OCI-LY3 (cell line): ENCODE measurements around the gene AATK.

Experiments used
- H2AFZ ChIP-seq: fragments of 200-600, 300-600 bp; shearing (Covaris generic); 2 replicates; pipeline ENCODE4 v1.6.0; 2014; ENCODE audit warnings: antibody characterized with exemption, low read depth, low read length
- H3K27ac ChIP-seq: fragments of 200-600, 300-600 bp; sonication (generic); 2 replicates; pipeline ENCODE4 v1.5.1; 2014; ENCODE audit warnings: mild to moderate bottlenecking, low read length, moderate library complexity, mixed read lengths
- H3K27me3 ChIP-seq: fragments of 200-600, 300-600 bp; sonication (generic); 2 replicates; pipeline ENCODE4 v1.6.1; 2014; ENCODE audit warnings: low read depth, low read length, mixed read lengths
- H3K36me3 ChIP-seq: fragments of 200-600, 300-600 bp; sonication (generic); replicated peaks from 2 replicates; pipeline ENCODE3; 2014; ENCODE audit warnings: low read depth, low read length, mixed read lengths
- H3K4me1 ChIP-seq: fragments of 300-600, 200-600 bp; sonication (generic); 2 replicates; pipeline ENCODE4 v1.6.1; 2014; ENCODE audit warnings: low read length, mixed read lengths
- H3K4me2 ChIP-seq: fragments of 200-600, 300-600 bp; sonication (generic); 2 replicates; pipeline ENCODE4 v1.6.1; 2014; ENCODE audit warnings: low read length, mixed read lengths
- H3K4me3 ChIP-seq: fragments of 300-600, 200-600 bp; sonication (generic); 2 replicates; pipeline ENCODE4 v1.5.1; 2014; ENCODE audit warnings: antibody characterized with exemption, mild to moderate bottlenecking, low read length, moderate library complexity
- H3K79me2 ChIP-seq: fragments of 300-600, 200-600 bp; shearing (Covaris generic); 2 replicates; pipeline ENCODE4 v1.6.1; 2014; ENCODE audit warnings: mild to moderate bottlenecking, low read length, mixed read lengths
- H3K9ac ChIP-seq: fragments of 300-600, 200-600 bp; shearing (Covaris generic); 2 replicates; pipeline ENCODE4 v1.6.0; 2014; ENCODE audit warnings: mild to moderate bottlenecking, low read length, moderate library complexity
- H3K9me3 ChIP-seq: fragments of 200-600, 300-600 bp; shearing (Covaris generic); 2 replicates; pipeline ENCODE4 v1.6.1; 2014; ENCODE audit warnings: low read length, mixed read lengths; ENCODE audit not compliant: insufficient read depth
- H4K20me1 ChIP-seq: fragments of 200-600, 300-600 bp; sonication (generic); 2 replicates; pipeline ENCODE4 v1.6.1; 2016; ENCODE audit warnings: low read length, mixed read lengths; ENCODE audit not compliant: insufficient read depth
- CTCF ChIP-seq: fragments of 200-600, 300-600 bp; sonication (generic); IDR thresholded peaks from 2 replicates; pipeline ENCODE4 v1.5.1; 2014; ENCODE audit warnings: antibody characterized with exemption, low read length, low read depth
- EZH2phosphoT487 ChIP-seq: fragments of 200-600 bp; shearing (Covaris generic); IDR thresholded peaks from 2 replicates; pipeline ENCODE4 v1.6.1; 2018; ENCODE audit warnings: antibody characterized with exemption, mixed run types, low read depth

Gene AATK

GRCh38 chr17:81071761-81072741 is 94.0 kb downstream of the AATK start:
- no peaks in the 10 kb centered on the region for H4K20me1 ChIP-seq
- H3K9me3 ChIP-seq = no peaks in the 10 kb centered on the region
- H3K79me2 ChIP-seq = no peaks in the 10 kb centered on the region
- H3K4me2 ChIP-seq = no peak overlapping the region
- TF ChIP-seq EZH2phosphoT487 (no peak), CTCF (no peak)
- H3K4me1 ChIP-seq = no peaks in the 10 kb centered on the region
- H3K36me3 ChIP-seq = no peaks in the 10 kb centered on the region
- H3K9ac ChIP-seq = no peak overlapping the region
- H3K4me3 ChIP-seq = no peak overlapping the region
- no peaks in the 10 kb centered on the region for H3K27me3 ChIP-seq
- H3K27ac ChIP-seq = no peak overlapping the region
- no peak overlapping the region for H2AFZ ChIP-seq

DNA sequence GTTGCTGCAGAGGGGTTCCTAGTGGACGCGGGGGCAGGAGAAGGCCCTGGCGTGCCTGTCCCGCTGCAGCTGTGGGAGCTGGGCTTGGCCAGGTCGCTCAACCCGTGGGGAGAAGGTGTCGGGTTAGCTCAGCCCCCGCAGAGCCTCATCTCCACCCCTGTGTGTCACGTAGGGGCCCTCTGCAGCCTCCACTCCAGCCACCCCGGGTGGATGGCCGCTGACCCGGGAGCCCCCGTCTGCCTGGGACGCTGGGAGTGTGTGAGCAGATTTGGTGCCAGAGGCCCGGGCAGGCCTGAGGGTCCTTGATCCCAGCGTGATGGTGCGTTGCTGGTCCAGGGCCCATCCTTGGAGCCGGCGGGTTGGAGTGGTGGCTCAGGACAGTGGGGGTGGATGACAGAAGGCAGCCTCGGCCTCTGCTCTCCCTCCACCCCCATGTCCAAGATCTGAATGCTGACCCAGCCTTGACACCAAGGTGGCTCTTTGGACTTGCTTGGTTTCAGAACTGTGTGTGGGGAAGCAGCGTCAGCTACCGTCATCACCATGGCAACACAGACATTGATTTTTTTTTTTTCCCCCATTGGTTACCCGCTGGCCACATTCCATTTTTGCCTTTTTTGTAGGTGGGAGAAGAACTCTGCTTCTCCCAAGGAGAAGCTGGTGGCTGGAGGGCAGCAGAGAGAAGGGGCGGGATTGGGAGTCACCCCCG is 95.3 kb downstream of the AATK start:
- no peak overlapping the region for H3K4me3 ChIP-seq
- no peaks in the 10 kb centered on the region for H3K79me2 ChIP-seq
- no peaks in the 10 kb centered on the region for H4K20me1 ChIP-seq
- H2AFZ ChIP-seq = no peak overlapping the region
- TF ChIP-seq EZH2phosphoT487 = no peak
- no peak for TF ChIP-seq CTCF
- no peaks in the 10 kb centered on the region for H3K27me3 ChIP-seq
- H3K9me3 ChIP-seq = no peaks in the 10 kb centered on the region
- H3K4me1 ChIP-seq = no peaks in the 10 kb centered on the region
- no peaks in the 10 kb centered on the region for H3K36me3 ChIP-seq
- H3K27ac ChIP-seq = no peak overlapping the region
- H3K4me2 ChIP-seq = no peak overlapping the region
- no peak overlapping the region for H3K9ac ChIP-seq

GRCh38 chr17:81069135-81069645 is 96.8 kb downstream of the AATK start:
- TF ChIP-seq EZH2phosphoT487 (no peak), CTCF (no peak)
- Histone ChIP-seq H3K27me3 (no peaks in the 10 kb centered on the region), H3K36me3 (no peaks in the 10 kb centered on the region), H3K4me3 (no peak overlapping the region), H3K4me1 (no peaks in the 10 kb centered on the region), H3K9ac (no peak overlapping the region), H4K20me1 (no peaks in the 10 kb centered on the region), H3K27ac (no peak overlapping the region), H2AFZ (no peak overlapping the region), H3K79me2 (no peaks in the 10 kb centered on the region), H3K4me2 (no peak overlapping the region), H3K9me3 (no peaks in the 10 kb centered on the region)
